ENCODE measurements around the gene NDFIP1.

DNA sequence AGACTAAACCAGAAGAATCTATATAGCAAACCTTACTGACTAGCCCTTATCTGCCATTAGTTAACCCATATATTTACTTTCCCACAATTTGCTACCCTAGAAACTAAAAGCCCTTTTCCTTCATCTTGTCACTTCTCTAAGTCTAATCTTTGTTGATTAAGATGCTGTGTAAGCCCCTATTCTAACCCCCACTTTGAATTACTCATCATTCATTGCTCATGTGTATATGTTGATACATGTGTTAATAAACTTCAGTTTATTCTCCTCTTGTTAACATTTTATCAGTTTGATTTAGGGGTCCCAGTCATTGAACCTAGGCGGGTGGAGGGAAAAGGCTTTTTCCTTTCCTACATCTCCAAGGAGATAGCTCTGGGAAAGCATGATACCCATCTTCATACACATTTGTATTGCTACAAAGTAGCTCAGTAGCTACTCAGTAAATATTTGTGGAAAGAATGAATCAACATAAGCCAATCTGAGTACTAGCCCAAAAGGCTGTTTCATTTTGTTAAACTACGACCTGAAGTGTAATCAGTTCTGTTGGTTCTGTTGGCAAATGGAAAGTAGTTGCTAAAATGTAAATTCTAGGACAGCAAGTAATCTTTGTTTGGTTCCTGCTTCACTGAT is 35.1 kb upstream of the NDFIP1 start:
- TF ChIP-seq POLR2AphosphoS5 (IDR thresholded peaks at IDR 0.05; ENCODE audit: low read depth, low read length) (no peak), TBP (IDR thresholded peaks at IDR 0.05; ENCODE audit: low read depth, low read length) (no peak)
